ENCODE measurements around the gene NME9.

GRCh38 chr3:138289701-138290100, 40.0 kb downstream of the NME9 start:
- TF ChIP-seq MAX (IDR thresholded peaks at IDR 0.05) = no peak
- TF ChIP-seq GABPA (IDR thresholded peaks at IDR 0.05 in 1 of 2, conservative IDR thresholded peaks at IDR 0.05 in 1 of 2) = no peak
- no peak for TF ChIP-seq CTCF (IDR thresholded peaks at IDR 0.05; ENCODE audit: low read depth, low read length, missing input control)
- TF ChIP-seq REST (IDR thresholded peaks at IDR 0.05) = no peak
- no peak for TF ChIP-seq RAD21 (IDR thresholded peaks at IDR 0.05)
- no peak for TF ChIP-seq SP1 (IDR thresholded peaks at IDR 0.05)
- TF ChIP-seq RXRA (IDR thresholded peaks at IDR 0.05) = no peak
- no peak for TF ChIP-seq JUND (IDR thresholded peaks at IDR 0.05)

All from liver (tissue), 3 donors.